ENCODE results near the gene SCN4A. TPM values are rescaled to one million over a fixed set of nuclear protein-coding genes. Genes with fewer than 3 reads are reported as not detected.
"Not testable (repeated sequence)": the region's sequence is repeated elsewhere in the genome, so short reads cannot be mapped to it uniquely, and the experiment has no call there.

SCN4A gene
- polyA plus RNA-seq, 1 donor from 2014 or later = not detected

DNA sequence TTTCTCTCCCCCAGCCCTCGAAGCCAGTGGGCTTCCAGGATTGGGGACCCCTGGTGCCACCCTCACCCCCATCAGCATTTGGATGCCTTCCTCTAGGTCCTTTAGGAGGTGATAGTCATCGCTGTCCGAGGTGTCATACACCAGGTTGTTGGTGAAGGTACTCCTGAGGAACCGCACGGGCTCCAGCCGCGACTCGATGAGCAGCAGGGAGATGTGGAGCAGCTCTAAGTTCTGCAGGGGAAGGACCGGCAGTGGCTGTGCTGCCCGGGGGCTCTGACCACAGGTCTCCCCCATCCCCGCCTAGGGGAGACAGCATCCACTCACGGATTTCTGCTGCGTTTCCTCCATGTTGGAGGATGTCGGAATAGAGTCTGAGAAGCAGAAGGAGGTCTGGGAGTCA is 62.6 kb downstream of the SCN4A start:
- Histone ChIP-seq H3K9ac (ENCODE audit: low read length) (no peak overlapping the region), H3K9me2 (ENCODE audit: insufficient read depth, low read length) (no peaks in the 10 kb centered on the region), H3K27me3 (ENCODE audit: insufficient read depth, low read depth, low read length) (no peaks in the 10 kb centered on the region), H3K4me3 (ENCODE audit: low read length) (no peak overlapping the region), H4K20me1 (ENCODE audit: insufficient read depth) (no peaks in the 10 kb centered on the region), H3K9me3 (ENCODE audit: low read length) (no peaks in the 10 kb centered on the region), H2AFZ (ENCODE audit: low read depth, low read length) (no peak overlapping the region), H3K79me2 (replicated peaks; ENCODE audit: insufficient read depth, low read length) (no peaks in the 10 kb centered on the region), H3K27ac (ENCODE audit: low read length) (no peak overlapping the region), H3K36me3 (ENCODE audit: insufficient read depth, low read length) (no peaks in the 10 kb centered on the region), H3F3A (ENCODE audit: insufficient read depth, low read length, poor library complexity, severe bottlenecking) (no peaks in the 10 kb centered on the region), H3K4me2 (ENCODE audit: low read length) (no peak overlapping the region)
- TF ChIP-seq RAD21 (conservative IDR thresholded peaks at IDR 0.05) (no peak), TAF1 (IDR thresholded peaks at IDR 0.05; ENCODE audit: low read depth) (no peak), EP300 (conservative IDR thresholded peaks at IDR 0.05; ENCODE audit: poor library complexity, severe bottlenecking) (no peak), POLR2AphosphoS5 (IDR thresholded peaks at IDR 0.05) (no peak), EZH2 (IDR thresholded peaks at IDR 0.05; ENCODE audit: borderline replicate concordance, insufficient read depth, low read length, poor library complexity, severe bottlenecking) (no peak), SMC3 (conservative IDR thresholded peaks at IDR 0.05; ENCODE audit: poor library complexity) (no peak), MXI1 (conservative IDR thresholded peaks at IDR 0.05; ENCODE audit: poor library complexity, severe bottlenecking) (no peak)
- TF ChIP-seq, protein P1, sequence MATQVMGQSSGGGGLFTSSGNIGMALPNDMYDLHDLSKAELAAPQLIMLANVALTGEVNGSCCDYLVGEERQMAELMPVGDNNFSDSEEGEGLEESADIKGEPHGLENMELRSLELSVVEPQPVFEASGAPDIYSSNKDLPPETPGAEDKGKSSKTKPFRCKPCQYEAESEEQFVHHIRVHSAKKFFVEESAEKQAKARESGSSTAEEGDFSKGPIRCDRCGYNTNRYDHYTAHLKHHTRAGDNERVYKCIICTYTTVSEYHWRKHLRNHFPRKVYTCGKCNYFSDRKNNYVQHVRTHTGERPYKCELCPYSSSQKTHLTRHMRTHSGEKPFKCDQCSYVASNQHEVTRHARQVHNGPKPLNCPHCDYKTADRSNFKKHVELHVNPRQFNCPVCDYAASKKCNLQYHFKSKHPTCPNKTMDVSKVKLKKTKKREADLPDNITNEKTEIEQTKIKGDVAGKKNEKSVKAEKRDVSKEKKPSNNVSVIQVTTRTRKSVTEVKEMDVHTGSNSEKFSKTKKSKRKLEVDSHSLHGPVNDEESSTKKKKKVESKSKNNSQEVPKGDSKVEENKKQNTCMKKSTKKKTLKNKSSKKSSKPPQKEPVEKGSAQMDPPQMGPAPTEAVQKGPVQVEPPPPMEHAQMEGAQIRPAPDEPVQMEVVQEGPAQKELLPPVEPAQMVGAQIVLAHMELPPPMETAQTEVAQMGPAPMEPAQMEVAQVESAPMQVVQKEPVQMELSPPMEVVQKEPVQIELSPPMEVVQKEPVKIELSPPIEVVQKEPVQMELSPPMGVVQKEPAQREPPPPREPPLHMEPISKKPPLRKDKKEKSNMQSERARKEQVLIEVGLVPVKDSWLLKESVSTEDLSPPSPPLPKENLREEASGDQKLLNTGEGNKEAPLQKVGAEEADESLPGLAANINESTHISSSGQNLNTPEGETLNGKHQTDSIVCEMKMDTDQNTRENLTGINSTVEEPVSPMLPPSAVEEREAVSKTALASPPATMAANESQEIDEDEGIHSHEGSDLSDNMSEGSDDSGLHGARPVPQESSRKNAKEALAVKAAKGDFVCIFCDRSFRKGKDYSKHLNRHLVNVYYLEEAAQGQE (IDR thresholded peaks at IDR 0.05; ENCODE audit: borderline replicate concordance) = no peak
- TF ChIP-seq, protein P2, sequence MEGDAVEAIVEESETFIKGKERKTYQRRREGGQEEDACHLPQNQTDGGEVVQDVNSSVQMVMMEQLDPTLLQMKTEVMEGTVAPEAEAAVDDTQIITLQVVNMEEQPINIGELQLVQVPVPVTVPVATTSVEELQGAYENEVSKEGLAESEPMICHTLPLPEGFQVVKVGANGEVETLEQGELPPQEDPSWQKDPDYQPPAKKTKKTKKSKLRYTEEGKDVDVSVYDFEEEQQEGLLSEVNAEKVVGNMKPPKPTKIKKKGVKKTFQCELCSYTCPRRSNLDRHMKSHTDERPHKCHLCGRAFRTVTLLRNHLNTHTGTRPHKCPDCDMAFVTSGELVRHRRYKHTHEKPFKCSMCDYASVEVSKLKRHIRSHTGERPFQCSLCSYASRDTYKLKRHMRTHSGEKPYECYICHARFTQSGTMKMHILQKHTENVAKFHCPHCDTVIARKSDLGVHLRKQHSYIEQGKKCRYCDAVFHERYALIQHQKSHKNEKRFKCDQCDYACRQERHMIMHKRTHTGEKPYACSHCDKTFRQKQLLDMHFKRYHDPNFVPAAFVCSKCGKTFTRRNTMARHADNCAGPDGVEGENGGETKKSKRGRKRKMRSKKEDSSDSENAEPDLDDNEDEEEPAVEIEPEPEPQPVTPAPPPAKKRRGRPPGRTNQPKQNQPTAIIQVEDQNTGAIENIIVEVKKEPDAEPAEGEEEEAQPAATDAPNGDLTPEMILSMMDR (IDR thresholded peaks at IDR 0.05; ENCODE audit: poor library complexity, severe bottlenecking) = no peak

DNA sequence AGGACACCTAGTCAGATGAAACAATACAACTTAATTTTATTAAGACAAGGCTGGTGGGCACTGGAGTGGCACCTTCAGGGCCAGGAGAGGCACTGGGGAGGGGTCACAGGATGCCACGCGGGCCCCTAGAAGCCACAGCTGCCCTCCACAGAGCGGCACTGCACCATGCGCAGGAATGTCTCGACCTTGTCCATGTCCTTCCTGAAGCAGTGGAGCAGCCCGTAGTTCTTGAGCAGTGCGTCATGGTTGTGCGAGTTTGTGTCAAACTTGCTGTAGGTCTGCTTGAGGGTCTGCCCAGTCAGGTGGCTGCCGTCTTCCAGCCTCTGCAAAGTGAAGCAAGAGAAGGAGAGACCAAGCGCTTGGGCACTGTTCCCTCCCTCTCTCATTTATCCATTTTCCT is 63.1 kb downstream of the SCN4A start:
- not testable (repeated sequence) for H3K9me2 ChIP-seq (ENCODE audit: insufficient read depth, low read length); H2AFZ ChIP-seq (ENCODE audit: low read depth, low read length)

DNA sequence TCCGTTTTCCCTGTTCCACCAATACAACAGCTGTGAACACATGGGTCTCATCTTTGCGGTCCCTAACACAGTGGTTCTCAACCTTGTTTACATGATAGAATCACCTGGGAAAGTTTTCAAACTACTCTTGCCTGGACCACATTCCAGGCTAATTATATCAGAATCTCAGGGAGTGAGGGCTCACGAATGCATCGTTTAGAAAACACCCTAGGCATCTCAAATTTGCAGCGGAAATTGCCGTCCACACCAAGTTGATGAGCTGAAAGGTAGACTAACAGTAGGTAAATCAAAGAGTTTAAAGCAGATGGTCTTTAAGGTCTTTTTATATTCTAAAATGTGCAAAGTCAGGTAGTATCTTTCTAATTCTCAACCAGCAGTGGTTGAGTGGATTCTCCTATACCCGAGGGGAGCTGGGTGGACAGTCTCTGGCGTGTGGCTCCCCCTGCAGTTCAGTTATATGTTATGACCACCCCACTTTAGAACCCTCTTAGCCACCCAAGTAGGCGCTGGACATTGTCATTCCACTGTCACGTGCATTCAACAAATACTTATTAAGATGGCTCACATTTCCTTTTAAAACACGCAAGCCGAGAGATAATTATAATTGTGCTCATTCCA is 65.4 kb downstream of the SCN4A start:
- H3K9me2 ChIP-seq (ENCODE audit: insufficient read depth, low read length); H2AFZ ChIP-seq (ENCODE audit: low read depth, low read length); H3K27ac ChIP-seq (ENCODE audit: low read length); H3K9ac ChIP-seq (ENCODE audit: low read length); H3F3A ChIP-seq (ENCODE audit: insufficient read depth, low read length, poor library complexity, severe bottlenecking); H3K4me3 ChIP-seq (ENCODE audit: low read length); H3K4me2 ChIP-seq (ENCODE audit: low read length); H3K9me3 ChIP-seq (ENCODE audit: low read length); H4K20me1 ChIP-seq (ENCODE audit: insufficient read depth); H3K27me3 ChIP-seq (ENCODE audit: insufficient read depth, low read depth, low read length); H3K36me3 ChIP-seq (ENCODE audit: insufficient read depth, low read length); H3K79me2 ChIP-seq (replicated peaks; ENCODE audit: insufficient read depth, low read length): not testable (repeated sequence)

More for the DNA sequence above, 63.1 kb downstream of the SCN4A start:
- not testable (repeated sequence) for H3K27ac ChIP-seq (ENCODE audit: low read length); H3K9me3 ChIP-seq (ENCODE audit: low read length); H3F3A ChIP-seq (ENCODE audit: insufficient read depth, low read length, poor library complexity, severe bottlenecking); H3K36me3 ChIP-seq (ENCODE audit: insufficient read depth, low read length); H3K4me3 ChIP-seq (ENCODE audit: low read length); H3K9ac ChIP-seq (ENCODE audit: low read length); H3K27me3 ChIP-seq (ENCODE audit: insufficient read depth, low read depth, low read length); H3K79me2 ChIP-seq (replicated peaks; ENCODE audit: insufficient read depth, low read length); H3K4me2 ChIP-seq (ENCODE audit: low read length); H4K20me1 ChIP-seq (ENCODE audit: insufficient read depth)

DNA sequence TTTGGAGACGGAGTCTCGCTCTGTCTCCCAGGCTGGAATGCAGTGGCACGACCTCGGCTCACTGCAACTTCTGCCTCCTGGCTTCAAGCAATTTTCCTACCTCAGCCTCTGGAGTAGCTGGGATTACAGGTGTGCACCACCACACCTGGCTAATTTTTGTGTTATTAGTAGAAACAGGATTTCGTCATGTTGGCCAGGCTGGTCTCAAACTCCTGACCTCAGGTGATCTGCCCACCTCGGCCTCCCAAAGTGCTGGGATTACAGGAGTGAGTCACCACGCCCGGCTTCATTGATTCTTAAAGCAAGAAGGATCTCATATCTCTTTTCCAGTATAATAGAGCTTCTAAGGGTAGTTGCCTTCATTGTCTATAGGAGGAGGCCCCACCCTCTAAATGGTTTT is 67.9 kb downstream of the SCN4A start:
- not testable (repeated sequence) for H2AFZ ChIP-seq (ENCODE audit: low read depth, low read length); H3K9me3 ChIP-seq (ENCODE audit: low read length); H3K9me2 ChIP-seq (ENCODE audit: insufficient read depth, low read length); H3K4me2 ChIP-seq (ENCODE audit: low read length); H3K36me3 ChIP-seq (ENCODE audit: insufficient read depth, low read length); H3K27me3 ChIP-seq (ENCODE audit: insufficient read depth, low read depth, low read length); H3K79me2 ChIP-seq (replicated peaks; ENCODE audit: insufficient read depth, low read length); H4K20me1 ChIP-seq (ENCODE audit: insufficient read depth); H3K9ac ChIP-seq (ENCODE audit: low read length); H3K27ac ChIP-seq (ENCODE audit: low read length); H3K4me3 ChIP-seq (ENCODE audit: low read length); H3F3A ChIP-seq (ENCODE audit: insufficient read depth, low read length, poor library complexity, severe bottlenecking)

DNA sequence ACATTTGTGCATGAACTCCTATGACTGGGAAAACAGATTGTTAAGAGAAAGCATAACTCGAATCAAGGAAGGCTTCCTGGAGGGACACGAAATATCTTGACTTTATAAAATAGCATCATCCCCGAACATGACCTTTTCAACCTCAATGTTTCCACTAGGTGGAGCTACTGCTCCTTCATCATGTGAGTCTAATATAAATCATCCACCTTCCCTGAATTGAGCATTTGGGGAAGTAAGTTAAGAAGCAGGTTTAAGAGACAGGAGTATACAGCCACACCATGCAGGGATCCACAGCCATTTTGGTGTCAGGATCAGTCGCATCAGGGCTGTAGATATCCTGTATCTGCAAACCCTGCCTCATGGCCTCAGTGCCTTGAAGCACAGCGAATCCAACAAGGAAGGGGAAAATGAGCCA is 68.9 kb downstream of the SCN4A start:
- H3K27ac ChIP-seq (ENCODE audit: low read length); H4K20me1 ChIP-seq (ENCODE audit: insufficient read depth); H3K4me3 ChIP-seq (ENCODE audit: low read length); H3K36me3 ChIP-seq (ENCODE audit: insufficient read depth, low read length); H3K9me2 ChIP-seq (ENCODE audit: insufficient read depth, low read length); H3K79me2 ChIP-seq (replicated peaks; ENCODE audit: insufficient read depth, low read length); H2AFZ ChIP-seq (ENCODE audit: low read depth, low read length); H3F3A ChIP-seq (ENCODE audit: insufficient read depth, low read length, poor library complexity, severe bottlenecking); H3K27me3 ChIP-seq (ENCODE audit: insufficient read depth, low read depth, low read length); H3K9me3 ChIP-seq (ENCODE audit: low read length); H3K9ac ChIP-seq (ENCODE audit: low read length); H3K4me2 ChIP-seq (ENCODE audit: low read length): not testable (repeated sequence)

All from neural cell (in vitro differentiated cells).